ENCODE data around the gene CFAP74. TPM values are rescaled to one million over a fixed set of nuclear protein-coding genes. Genes with fewer than 3 reads are reported as not detected.

The CFAP74 gene
- total RNA-seq, 2 donors from 2014 or later: under 0.01 TPM; not detected in 1

GRCh38 chr1:1941868-1942752 is 61.5 kb downstream of the CFAP74 start:
- intact Hi-C loops (cut with DNase I): no loop called here
- Histone ChIP-seq H3K36me3 (replicated peaks in 1 of 2; ENCODE audit: insufficient read depth in 1 of 2, low read depth in 2 of 2) (no peaks in the 10 kb centered on the region), H3K4me1 (peaks cover 7% of the 10 kb centered on the region), H3K9me3 (no peaks in the 10 kb centered on the region), H3K4me3 (no peak overlapping the region), H3K27ac (no peak overlapping the region), H3K27me3 (no peaks in the 10 kb centered on the region)
- WGBS, 2 donors: 70 to 90% methylated on average over 10 to 33 of the region's 39 CpGs
- DNase-seq (no peak), ATAC-seq (no peak)
- no peak for TF ChIP-seq POLR2A (IDR thresholded peaks at IDR 0.05)
- TF ChIP-seq, protein P1, sequence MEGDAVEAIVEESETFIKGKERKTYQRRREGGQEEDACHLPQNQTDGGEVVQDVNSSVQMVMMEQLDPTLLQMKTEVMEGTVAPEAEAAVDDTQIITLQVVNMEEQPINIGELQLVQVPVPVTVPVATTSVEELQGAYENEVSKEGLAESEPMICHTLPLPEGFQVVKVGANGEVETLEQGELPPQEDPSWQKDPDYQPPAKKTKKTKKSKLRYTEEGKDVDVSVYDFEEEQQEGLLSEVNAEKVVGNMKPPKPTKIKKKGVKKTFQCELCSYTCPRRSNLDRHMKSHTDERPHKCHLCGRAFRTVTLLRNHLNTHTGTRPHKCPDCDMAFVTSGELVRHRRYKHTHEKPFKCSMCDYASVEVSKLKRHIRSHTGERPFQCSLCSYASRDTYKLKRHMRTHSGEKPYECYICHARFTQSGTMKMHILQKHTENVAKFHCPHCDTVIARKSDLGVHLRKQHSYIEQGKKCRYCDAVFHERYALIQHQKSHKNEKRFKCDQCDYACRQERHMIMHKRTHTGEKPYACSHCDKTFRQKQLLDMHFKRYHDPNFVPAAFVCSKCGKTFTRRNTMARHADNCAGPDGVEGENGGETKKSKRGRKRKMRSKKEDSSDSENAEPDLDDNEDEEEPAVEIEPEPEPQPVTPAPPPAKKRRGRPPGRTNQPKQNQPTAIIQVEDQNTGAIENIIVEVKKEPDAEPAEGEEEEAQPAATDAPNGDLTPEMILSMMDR (IDR thresholded peaks at IDR 0.05): no peak

GRCh38 chr1:1941211-1941841 is 62.3 kb downstream of the CFAP74 start:
- no peak for ATAC-seq
- Histone ChIP-seq H3K27ac (no peak overlapping the region), H3K9me3 (no peaks in the 10 kb centered on the region), H3K4me3 (no peak overlapping the region), H3K36me3 (replicated peaks in 1 of 2; ENCODE audit: insufficient read depth in 1 of 2, low read depth in 2 of 2) (no peaks in the 10 kb centered on the region), H3K4me1 (peaks cover 7% of the 10 kb centered on the region), H3K27me3 (no peaks in the 10 kb centered on the region)
- TF ChIP-seq, protein P1 (IDR thresholded peaks at IDR 0.05): no peak
- no peak for TF ChIP-seq POLR2A (IDR thresholded peaks at IDR 0.05)
- WGBS, 2 donors: 63 to 64% methylated on average over 13 to 19 of the region's 19 CpGs
- intact Hi-C loops (cut with DNase I): no loop called here
- no peak for DNase-seq

DNA sequence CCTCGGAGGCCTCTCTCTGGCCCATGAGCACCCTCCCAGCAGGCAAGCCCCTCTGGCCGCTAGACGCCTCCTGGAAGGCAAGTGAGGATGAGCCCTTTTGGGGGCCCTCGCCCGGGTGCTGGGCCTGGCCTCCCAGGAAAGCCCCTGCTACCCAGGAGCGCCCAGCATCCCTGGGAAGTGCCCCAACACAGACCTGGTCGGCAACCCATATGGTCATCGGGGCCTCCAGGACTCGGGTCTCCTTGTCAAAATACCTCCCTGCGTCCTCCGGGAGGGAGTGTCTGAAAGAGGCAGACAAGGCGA is 63.5 kb downstream of the CFAP74 start:
- TF ChIP-seq POLR2A (IDR thresholded peaks at IDR 0.05): no peak
- TF ChIP-seq, protein P1 (IDR thresholded peaks at IDR 0.05): no peak
- Histone ChIP-seq H3K27me3 (no peaks in the 10 kb centered on the region), H3K4me1 (peaks cover 7% of the 10 kb centered on the region), H3K4me3 (no peak overlapping the region), H3K9me3 (no peaks in the 10 kb centered on the region), H3K27ac (no peak overlapping the region), H3K36me3 (replicated peaks in 1 of 2; ENCODE audit: insufficient read depth in 1 of 2, low read depth in 2 of 2) (no peaks in the 10 kb centered on the region)
- no peak for DNase-seq
- WGBS, 2 donors: 68 to 77% methylated on average over 7 to 12 of the region's 12 CpGs
- intact Hi-C loops (cut with DNase I): no loop called here
- ATAC-seq: no peak

- Histone ChIP-seq H3K36me3 (replicated peaks in 1 of 2; ENCODE audit: insufficient read depth in 1 of 2, low read depth in 2 of 2) (no peaks in the 10 kb centered on the region), H3K9me3 (no peaks in the 10 kb centered on the region), H3K4me3 (no peak overlapping the region), H3K4me1 (peaks cover 7% of the 10 kb centered on the region), H3K27ac (no peak overlapping the region), H3K27me3 (no peaks in the 10 kb centered on the region)
- WGBS, 2 donors: 79 to 82% methylated on average over 20 to 28 of the region's 28 CpGs
- DNase-seq (no peak), ATAC-seq (no peak)
- TF ChIP-seq, protein P1 (IDR thresholded peaks at IDR 0.05): no peak
- TF ChIP-seq POLR2A (IDR thresholded peaks at IDR 0.05): no peak
- intact Hi-C loops (cut with DNase I): no loop called here
Observed at GRCh38 chr1:1939296-1940122, 64.1 kb downstream of the CFAP74 start.
